H1 (cell line): Measurements from ENCODE around the gene STAT5A. TPM values are rescaled to one million over a fixed set of nuclear protein-coding genes. Genes with fewer than 3 reads are reported as not detected.

Experiments
- CTCF ChIA-PET: fragments of 300-600 bp; sonication (Branson Sonifier 250); formaldehyde crosslinking; loops from one replicate; lab custom pipeline; 2021; ENCODE audit not compliant: partially characterized antibody; lab: Charles Lee
- POLR2A ChIA-PET: fragments of 300-600 bp; sonication (Branson Sonifier 250); formaldehyde crosslinking; loops from one replicate; lab custom pipeline; 2021; ENCODE audit warnings: inconsistent platforms; ENCODE audit not compliant: partially characterized antibody; lab: Charles Lee
- DNase-seq, 2 experiments: peaks; one replicate each; pipeline versions ENCODE4 v3.0.0 to v3.0.0-alpha.2; 2010 to 2022; ENCODE audit warnings: low spot score in 2 of 2, low read depth in 1 of 2, mixed read lengths in 1 of 2
- FAIRE-seq: peaks from 2 replicates; lab custom pipeline; 2011; peaks lifted over from hg19 to GRCh38; lab: Jason Lieb, UNC
- H2AFZ ChIP-seq: 2 replicates; pipeline ENCODE4 v1.8.1; 2012; ENCODE audit warnings: low read length, inconsistent platforms
- H2AK5ac ChIP-seq: 2 replicates; pipeline ENCODE4 v1.6.1; 2013; ENCODE audit warnings: low read depth, low read length
- H2BK120ac ChIP-seq: replicated peaks from 2 replicates; pipeline ENCODE3; 2013; ENCODE audit warnings: low read depth, low read length, inconsistent platforms
- H2BK12ac ChIP-seq: 2 replicates; pipeline ENCODE4 v1.6.1; 2013; ENCODE audit warnings: low read depth, low read length
- H2BK15ac ChIP-seq: 2 replicates; pipeline ENCODE4 v1.6.1; 2013; ENCODE audit warnings: low read length
- H2BK20ac ChIP-seq: 2 replicates; pipeline ENCODE4 v1.6.1; 2013; ENCODE audit warnings: low read length
- H2BK5ac ChIP-seq: 2 replicates; pipeline ENCODE4 v1.6.1; 2013; ENCODE audit warnings: low read depth, low read length
- H3K14ac ChIP-seq: 2 replicates; pipeline ENCODE4 v1.6.1; 2013; ENCODE audit warnings: inconsistent platforms; ENCODE audit not compliant: insufficient read length
- H3K18ac ChIP-seq: 2 replicates; pipeline ENCODE4 v1.6.1; 2013; ENCODE audit warnings: low read length; ENCODE audit errors: extremely low read depth
- H3K23ac ChIP-seq: 2 replicates; pipeline ENCODE4 v1.6.1; 2013; ENCODE audit warnings: inconsistent platforms; ENCODE audit not compliant: insufficient read length
- H3K23me2 ChIP-seq: 2 replicates; pipeline ENCODE4 v1.6.1; 2013; ENCODE audit warnings: low read depth, low read length
- H3K27ac ChIP-seq: 2 replicates; pipeline ENCODE4 v1.6.1; 2011; ENCODE audit warnings: low read depth, low read length, inconsistent platforms
- H3K27me3 ChIP-seq, 4 experiments: replicated peaks in 1 of 4; 1 replicate in 1 of 4; 2 replicates in 3 of 4; pipeline versions ENCODE4 v1.6.1 to v1.8.1; 2011 to 2013; ENCODE audit warnings: low read length in 3 of 4, mild to moderate bottlenecking in 3 of 4, inconsistent platforms in 2 of 4, mixed read lengths in 2 of 4, moderate library complexity in 1 of 4; ENCODE audit not compliant: control insufficient read depth in 3 of 4, insufficient read depth in 3 of 4; ENCODE audit errors: extremely low read depth in 1 of 4
- H3K36me3 ChIP-seq, 4 experiments: 2 replicates each; pipeline versions ENCODE4 v1.6.1 to v1.8.1; 2011 to 2013; ENCODE audit warnings: mild to moderate bottlenecking in 4 of 4, low read length in 3 of 4, moderate library complexity in 2 of 4, control low read depth in 1 of 4, inconsistent platforms in 1 of 4; ENCODE audit not compliant: insufficient read depth in 4 of 4, control insufficient read depth in 2 of 4
- H3K4ac ChIP-seq: replicated peaks from 2 replicates; pipeline ENCODE3; 2013; ENCODE audit warnings: low read length, low read depth, mixed read lengths, inconsistent platforms; ENCODE audit not compliant: insufficient read length
- H3K4me1 ChIP-seq, 4 experiments: replicated peaks in 1 of 4; 1 replicate in 1 of 4; 2 replicates in 3 of 4; pipeline versions ENCODE4 v1.6.1 to v1.8.1; 2011 to 2013; ENCODE audit warnings: low read length in 3 of 4, inconsistent platforms in 2 of 4, mixed read lengths in 1 of 4; ENCODE audit not compliant: insufficient read depth in 4 of 4, control insufficient read depth in 3 of 4
- H3K4me2 ChIP-seq, 2 experiments: 2 replicates each; pipeline versions ENCODE4 v1.6.1 to v1.8.1; 2011 to 2013; ENCODE audit warnings: low read depth in 2 of 2, low read length in 2 of 2, control low read depth in 1 of 2, inconsistent platforms in 1 of 2, mild to moderate bottlenecking in 1 of 2; ENCODE audit not compliant: insufficient read depth in 1 of 2
- H3K4me3 ChIP-seq, 4 experiments: fragments of 200-600, 300-600 bp in 1 of 4; sonication (generic), shearing (Covaris generic), sonication (Bioruptor Twin) in 1 of 4; 2 replicates each; pipeline versions ENCODE4 v1.5.1 to v1.8.1; 2011 to 2016; ENCODE audit warnings: low read length in 4 of 4, low read depth in 3 of 4, control low read depth in 2 of 4, inconsistent platforms in 2 of 4, mild to moderate bottlenecking in 2 of 4, mixed read lengths in 1 of 4, moderate library complexity in 1 of 4; ENCODE audit not compliant: insufficient read depth in 2 of 4; ENCODE audit errors: extremely low read depth in 1 of 4
- H3K56ac ChIP-seq: replicated peaks from 2 replicates; pipeline ENCODE3; 2013; ENCODE audit warnings: low read depth, mild to moderate bottlenecking, mixed read lengths, low read length, inconsistent platforms; ENCODE audit not compliant: insufficient read length
- H3K79me1 ChIP-seq: 2 replicates; pipeline ENCODE4 v1.6.1; 2013; ENCODE audit warnings: low read depth, low read length, control low read depth
- H3K79me2 ChIP-seq, 2 experiments: 2 replicates each; pipeline versions ENCODE4 v1.6.1 to v1.8.1; 2012 to 2013; ENCODE audit warnings: low read length in 2 of 2, mild to moderate bottlenecking in 2 of 2, inconsistent platforms in 1 of 2; ENCODE audit not compliant: insufficient read depth in 2 of 2, control insufficient read depth in 1 of 2
- H3K9ac ChIP-seq, 4 experiments: replicated peaks in 1 of 4; 1 replicate in 1 of 4; 2 replicates in 3 of 4; pipeline versions ENCODE4 v1.6.1 to v1.8.1; 2011 to 2013; ENCODE audit warnings: low read depth in 3 of 4, low read length in 3 of 4, control low read depth in 2 of 4, mild to moderate bottlenecking in 2 of 4, moderate library complexity in 2 of 4, inconsistent platforms in 1 of 4; ENCODE audit errors: extremely low read depth in 1 of 4
- H3K9me3 ChIP-seq, 2 experiments: 2 replicates each; pipeline versions ENCODE4 v1.6.1 to v1.8.1; 2012 to 2013; ENCODE audit warnings: mild to moderate bottlenecking in 2 of 2, moderate library complexity in 2 of 2, control low read depth in 1 of 2, inconsistent platforms in 1 of 2, low read depth in 1 of 2, low read length in 1 of 2, mixed read lengths in 1 of 2; ENCODE audit not compliant: insufficient read depth in 2 of 2
- H4K20me1 ChIP-seq, 2 experiments: replicated peaks in 1 of 2; 2 replicates each; pipeline versions ENCODE3 to v1.8.1; 2011 to 2013; ENCODE audit warnings: inconsistent platforms in 2 of 2, low read length in 2 of 2, mild to moderate bottlenecking in 1 of 2; ENCODE audit not compliant: insufficient read depth in 2 of 2, control insufficient read depth in 1 of 2
- H4K5ac ChIP-seq: 2 replicates; pipeline ENCODE4 v1.6.1; 2013; ENCODE audit warnings: low read length, low read depth, mixed read lengths, inconsistent platforms; ENCODE audit not compliant: insufficient read length
- H4K8ac ChIP-seq: 2 replicates; pipeline ENCODE4 v1.8.0; 2013; ENCODE audit warnings: mild to moderate bottlenecking, moderate library complexity, low read length, inconsistent platforms; ENCODE audit not compliant: insufficient read depth; ENCODE audit errors: extremely low read depth
- H4K91ac ChIP-seq: replicated peaks from 2 replicates; pipeline ENCODE3; 2013; ENCODE audit warnings: low read length, mixed read lengths, inconsistent platforms; ENCODE audit not compliant: insufficient read length
- E2F6 ChIP-seq: IDR thresholded peaks from 2 replicates; pipeline ENCODE4 v1.6.1; 2012; ENCODE audit warnings: inconsistent platforms
- FOSL1 ChIP-seq: IDR thresholded peaks from 2 replicates; pipeline ENCODE4 v1.6.1; 2011; ENCODE audit warnings: mild to moderate bottlenecking, low read depth, low read length, moderate library complexity; ENCODE audit not compliant: insufficient read depth
- MAFK ChIP-seq: IDR thresholded peaks from 2 replicates; pipeline ENCODE4 v1.6.1; 2012; ENCODE audit warnings: low read depth, mild to moderate bottlenecking, improper control_type of control experiment, low read length
- RAD21 ChIP-seq, 2 experiments: IDR thresholded peaks in 1 of 2; conservative IDR thresholded peaks in 1 of 2; 2 replicates each; pipeline ENCODE4 v1.6.1; 2011; ENCODE audit warnings: low read depth in 2 of 2, low read length in 2 of 2, improper control_type of control experiment in 1 of 2, inconsistent platforms in 1 of 2, mild to moderate bottlenecking in 1 of 2, moderate library complexity in 1 of 2
- TAF7 ChIP-seq: optimal IDR thresholded peaks from 2 replicates; pipeline ENCODE3; 2011; ENCODE audit warnings: low read depth, mild to moderate bottlenecking, inconsistent platforms, low read length, moderate library complexity, borderline replicate concordance
- WGBS, 2 experiments: shearing (Covaris generic) in 1 of 2; methylation state at CpG; one replicate each; pipeline versions ENCODE4 v1.1.6 to v1.1.7; 2013 to 2015; ENCODE audit warnings: low lambda C conversion rate in 2 of 2, mixed read lengths in 2 of 2, inconsistent platforms in 1 of 2, low coverage in 1 of 2, missing lambda C conversion rate in 1 of 2; ENCODE audit not compliant: insufficient replicate concordance in 2 of 2, insufficient coverage in 1 of 2, insufficient read length in 1 of 2; ENCODE audit errors: extremely low coverage in 1 of 2, missing lambda C conversion rate in 1 of 2; 5-methylcytosine and 5-hydroxymethylcytosine counted together
- polyA plus RNA-seq, 7 experiments: library from polyadenylated mRNA; depleted of rRNA in 3 of 7; stranded (reverse) in 5 of 7; unstranded in 2 of 7; fragments of >200 nt in 5 of 7; fragments of 200-250 nt in 2 of 7; gene quantifications; 1 replicate in 5 of 7; 2 replicates in 1 of 7; 4 replicates in 1 of 7; pipeline versions ENCODE4 v1.2.1 to v1.2.3, GENCODE V29; 2011 to 2013; ENCODE audit warnings: missing spikeins in 2 of 7, mixed read lengths in 2 of 7
- total RNA-seq: library from RNA; stranded (reverse); fragmentation: NEBNext Ultra II Directional; extraction: Animal tissue kit (Norgen Biotek cat#: 25700); gene quantifications from 2 replicates; pipeline ENCODE4 v1.2.1, GENCODE V29; 2021

Gene STAT5A
- total and polyA plus RNA-seq, 2 of the 8 experiments (the other 6 are each of a cell fraction or from before 2014, with no cell fraction given) = 4.2 to 5.4 TPM

- Histone ChIP-seq H3K4me1 (no peaks in the 10 kb centered on the region; a peak in 1 of 7 replicates), H2AFZ (no peak overlapping the region), H3K23me2 (no peaks in the 10 kb centered on the region), H4K20me1 (peaks cover 0 to 3% of the 10 kb centered on the region in 2 experiments), H3K4ac (no peak overlapping the region), H3K14ac (no peak overlapping the region), H2BK5ac (no peak overlapping the region), H3K79me1 (no peaks in the 10 kb centered on the region; the same call in 1 of the 2 replicates), H3K18ac (no peak overlapping the region), H3K23ac (no peak overlapping the region), H3K4me2 (no peak overlapping the region), H4K5ac (no peak overlapping the region), H2BK20ac (no peak overlapping the region), H3K27me3 (no peaks in the 10 kb centered on the region), H2BK15ac (no peak overlapping the region), H3K27ac (no peak overlapping the region), H2BK120ac (no peak overlapping the region), H4K8ac (no peak overlapping the region), H4K91ac (no peak overlapping the region), H2AK5ac (no peak overlapping the region), H3K9me3 (no peaks in the 10 kb centered on the region), H3K79me2 (no peaks in the 10 kb centered on the region), H3K56ac (no peak overlapping the region), H3K36me3 (no peaks in the 10 kb centered on the region), H2BK12ac (no peak overlapping the region), H3K9ac (no peak overlapping the region), H3K4me3 (no peak overlapping the region)
- 87% methylated on average over 9 of the region's 9 CpGs; no CpG with 5 or more reads in 1 of the 2 experiments for WGBS, 2 experiments
- CTCF ChIA-PET = interaction anchor here (0.8 to 4.8 kb wide), 4 partner anchors 11 to 184 kb away, joined by 3 to 43 read pairs (median 4); no protein-coding TSS in a partner anchor
- POLR2A ChIA-PET = interaction anchor here (0.7 to 2.1 kb wide), 4 partner anchors 10 to 24 kb away, joined by 3 to 5 read pairs (median 4); no protein-coding TSS in a partner anchor
- FAIRE-seq (no peak), DNase-seq (no peak)
- no peak for TF ChIP-seq E2F6
- TF ChIP-seq TAF7 = no peak
- no peak for TF ChIP-seq FOSL1
- TF ChIP-seq RAD21 (IDR thresholded peaks at IDR 0.05 in 1 of 2, conservative IDR thresholded peaks at IDR 0.05 in 1 of 2; ENCODE audit: low read depth in 2 of 2, low read length in 2 of 2) = no peak
- no peak for TF ChIP-seq MAFK
Observed at GRCh38 chr17:42301022-42301421, 12.7 kb downstream of the STAT5A start.
